GM12891 (cell line): ENCODE results near the gene RGS9BP.
"Not testable (repeated sequence)": the region's sequence is repeated elsewhere in the genome, so short reads cannot be mapped to it uniquely, and the experiment has no call there.

Source experiments
- POLR2A ChIP-seq: IDR thresholded peaks from 2 replicates; pipeline ENCODE4 v1.6.1; 2011; ENCODE audit warnings: low read depth, low read length, control low read depth
- POLR2AphosphoS5 ChIP-seq: IDR thresholded peaks from 2 replicates; pipeline ENCODE4 v1.6.1; 2011; ENCODE audit warnings: low read depth, low read length, control low read depth
- SPI1 ChIP-seq: IDR thresholded peaks from 2 replicates; pipeline ENCODE4 v1.6.1; 2011; ENCODE audit warnings: low read depth, low read length, control low read depth
- TAF1 ChIP-seq: IDR thresholded peaks from 2 replicates; pipeline ENCODE4 v1.6.1; 2011; ENCODE audit warnings: low read depth, low read length, control low read depth

GRCh38 chr19:32694316-32694715 lies 18.7 kb downstream of the RGS9BP start:
- not testable (repeated sequence) for TF ChIP-seq TAF1, POLR2AphosphoS5, POLR2A, SPI1
